ENCODE measurements around the gene VEGFA. TPM values are rescaled to one million over a fixed set of nuclear protein-coding genes. Genes with fewer than 3 reads are reported as not detected.

VEGFA gene
- total and polyA plus RNA-seq, 2 of the 8 experiments (the other 6 are each of a cell fraction or from before 2014, with no cell fraction given): 42.2 to 58.5 TPM

DNA sequence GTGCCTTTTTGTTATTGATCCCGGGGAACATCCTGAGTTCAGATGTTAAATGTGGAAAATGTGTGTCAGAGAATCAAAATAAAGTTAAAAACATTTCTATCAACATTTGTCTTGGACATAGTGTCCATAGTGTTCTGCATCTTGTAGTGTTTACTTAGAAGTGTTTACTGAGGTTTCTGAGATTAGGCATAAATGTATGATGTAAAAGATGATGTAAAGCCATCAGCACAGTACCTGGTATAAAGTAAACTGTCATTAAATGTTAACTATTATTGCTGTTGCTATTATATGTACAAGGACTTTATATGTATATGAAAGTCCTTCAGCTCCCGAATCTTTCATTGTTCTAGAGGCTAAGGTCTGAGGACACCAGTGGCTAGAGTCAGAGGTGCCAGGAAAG, 28.2 kb upstream of the VEGFA start (continued):
- no peak for TF ChIP-seq POU5F1 (IDR thresholded peaks at IDR 0.05; ENCODE audit: low read depth, low read length)
- no peak for TF ChIP-seq ZNF274 (IDR thresholded peaks at IDR 0.05; ENCODE audit: borderline replicate concordance, extremely low read depth, low read length)
- no peak for TF ChIP-seq TAF1 (IDR thresholded peaks at IDR 0.05; ENCODE audit: low read depth, low read length)
- no peak for TF ChIP-seq EZH2 (IDR thresholded peaks at IDR 0.05; ENCODE audit: low read depth, low read length, severe bottlenecking)
